SK-N-MC (cell line): ENCODE measurements around the gene CMTM1.
"Not testable (repeated sequence)": the region's sequence is repeated elsewhere in the genome, so short reads cannot be mapped to it uniquely, and the experiment has no call there.

ENCODE experiments used
- DNase-seq: peaks from one replicate; pipeline ENCODE4 v3.0.0-alpha.2; 2011; ENCODE audit warnings: low read depth, low spot score
- H3K27ac ChIP-seq: fragments of 200-600 bp; sonication (generic); 2 replicates; pipeline ENCODE4 v1.5.1; 2016; ENCODE audit warnings: mixed run types
- H3K36me3 ChIP-seq: fragments of 200-600 bp; sonication (generic); 2 replicates; pipeline ENCODE4 v1.6.1; 2017; ENCODE audit warnings: antibody characterized with exemption, low read length, mixed read lengths; ENCODE audit not compliant: insufficient read depth
- H3K4me3 ChIP-seq: fragments of 200-600 bp; sonication (generic); 2 replicates; pipeline ENCODE4 v1.5.1; 2016
- H3K9ac ChIP-seq: fragments of 200-600 bp; sonication (generic); 2 replicates; pipeline ENCODE4 v1.8.0; 2017; ENCODE audit warnings: mixed run types, mixed read lengths; ENCODE audit not compliant: insufficient read length
- H3K9me3 ChIP-seq: fragments of 200-600 bp; sonication (generic); 2 replicates; pipeline ENCODE4 v1.6.1; 2017; ENCODE audit warnings: low read depth, mild to moderate bottlenecking, antibody characterized with exemption, low read length, moderate library complexity, mixed read lengths
- EZH2 ChIP-seq: fragments of 200-600 bp; sonication (generic); IDR thresholded peaks from one replicate; pipeline ENCODE4 v1.6.1; 2017; ENCODE audit warnings: antibody characterized with exemption
- FOXP2 ChIP-seq: optimal IDR thresholded peaks from 2 replicates; pipeline ENCODE3; 2011; ENCODE audit warnings: mild to moderate bottlenecking, moderate library complexity; ENCODE audit not compliant: insufficient read depth; ENCODE audit errors: extremely low read length, control extremely low read depth
- POLR2AphosphoS5 ChIP-seq: IDR thresholded peaks from 2 replicates; pipeline ENCODE4 v1.6.1; 2012; ENCODE audit warnings: mild to moderate bottlenecking, low read depth, low read length, borderline replicate concordance

The CMTM1 gene

DNA sequence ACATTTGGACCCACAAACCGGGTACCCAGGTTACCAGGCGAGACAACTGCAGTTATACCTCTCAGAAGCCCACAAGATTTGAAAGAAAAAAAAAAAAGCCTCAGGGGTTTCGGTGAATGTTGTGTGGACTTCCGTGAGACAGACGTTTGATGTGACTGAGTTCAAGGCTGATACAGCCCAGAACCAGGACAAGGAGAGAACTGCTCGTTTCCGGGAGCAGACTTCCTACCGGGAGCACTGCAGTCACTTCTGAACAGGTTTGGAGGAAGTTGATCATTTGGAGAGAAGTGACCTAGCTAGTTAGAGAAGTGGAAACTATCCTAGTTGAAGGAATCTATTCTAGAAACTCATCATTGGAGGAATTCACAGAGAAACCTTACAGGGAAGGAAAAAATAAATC is 13.0 kb upstream of the CMTM1 start:
- Histone ChIP-seq H3K4me3 (peak overlapping the region; percentile 77), H3K9me3 (no peaks in the 10 kb centered on the region), H3K36me3 (no peaks in the 10 kb centered on the region), H3K27ac (no peak overlapping the region), H3K9ac (no peak overlapping the region)
- DNase-seq, result no peak
- TF ChIP-seq EZH2, result no peak
- TF ChIP-seq FOXP2, result no peak
- no peak for TF ChIP-seq POLR2AphosphoS5

DNA sequence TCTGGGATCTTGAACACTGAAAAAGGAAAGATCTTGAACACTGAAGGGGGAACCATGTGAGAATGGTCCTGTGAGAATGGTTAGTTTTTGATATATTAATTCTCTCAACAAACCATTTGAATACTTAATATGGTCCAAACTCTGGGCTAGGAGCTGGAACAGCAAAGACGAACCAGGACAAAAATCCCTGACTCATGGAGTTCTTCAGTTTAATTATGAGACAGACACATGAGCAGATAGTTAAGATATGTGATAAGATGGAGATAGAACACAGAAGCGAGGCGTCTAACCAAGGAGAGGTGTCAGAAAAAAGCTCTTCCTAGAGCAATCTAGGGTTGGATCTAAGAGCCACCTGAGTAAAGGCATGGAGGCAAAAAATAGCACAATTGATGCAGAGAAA is 12.2 kb upstream of the CMTM1 start:
- H3K9me3 ChIP-seq, result no peaks in the 10 kb centered on the region
- H3K27ac ChIP-seq, result no peak overlapping the region
- H3K4me3 ChIP-seq, result no peak overlapping the region; the same call in 1 of the 2 replicates
- no peak overlapping the region for H3K9ac ChIP-seq
- TF ChIP-seq FOXP2 (no peak), POLR2AphosphoS5 (no peak), EZH2 (no peak)
- H3K36me3 ChIP-seq, result no peaks in the 10 kb centered on the region
- DNase-seq, result no peak

DNA sequence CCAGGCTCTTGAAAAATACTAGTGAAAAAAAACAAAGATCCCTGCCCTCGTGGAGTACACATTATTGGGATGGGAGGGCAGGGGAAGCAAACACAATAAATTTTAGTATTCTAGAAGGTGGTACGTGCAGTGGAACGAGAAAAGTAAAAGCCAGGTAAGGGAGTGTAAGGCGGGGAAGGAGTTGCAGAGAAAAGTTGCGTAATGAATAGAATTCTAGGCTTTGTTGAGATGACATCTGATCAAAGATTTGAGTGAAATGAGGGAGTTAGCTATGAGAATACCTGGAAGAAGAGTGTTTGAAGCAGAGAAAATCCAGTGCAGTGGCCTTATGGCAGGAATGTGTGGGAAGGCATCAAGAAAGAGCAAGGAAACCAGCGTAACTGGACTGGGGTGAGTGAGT is 11.7 kb upstream of the CMTM1 start:
- H3K4me3 ChIP-seq, result no peak overlapping the region
- no peak for DNase-seq
- no peaks in the 10 kb centered on the region for H3K36me3 ChIP-seq
- no peak for TF ChIP-seq POLR2AphosphoS5
- TF ChIP-seq EZH2, result no peak
- TF ChIP-seq FOXP2, result no peak
- H3K27ac ChIP-seq, result no peak overlapping the region
- H3K9me3 ChIP-seq, result no peaks in the 10 kb centered on the region
- no peak overlapping the region for H3K9ac ChIP-seq

DNA sequence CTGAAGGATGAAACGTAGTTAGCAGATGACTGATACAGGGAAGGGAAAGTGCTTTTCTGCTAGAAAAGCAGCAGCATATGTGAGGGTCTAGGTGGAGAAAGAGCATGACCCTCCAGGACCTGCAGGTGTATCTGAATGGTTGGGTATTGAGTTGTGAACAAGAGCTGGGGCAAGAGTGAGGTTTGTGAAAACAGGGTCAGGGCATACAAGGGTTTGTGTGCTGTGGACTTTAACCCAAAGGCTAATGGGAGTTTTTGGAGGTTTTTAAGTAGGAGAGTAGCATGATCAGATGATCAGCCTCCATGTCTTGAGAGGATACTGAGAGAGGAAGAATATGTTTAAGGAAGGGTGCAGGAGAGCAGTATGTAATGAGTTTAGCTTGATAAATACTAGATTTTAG is 6.1 kb upstream of the CMTM1 start:
- Histone ChIP-seq H3K4me3 (no peak overlapping the region), H3K9ac (no peak overlapping the region), H3K36me3 (no peaks in the 10 kb centered on the region)

DNA sequence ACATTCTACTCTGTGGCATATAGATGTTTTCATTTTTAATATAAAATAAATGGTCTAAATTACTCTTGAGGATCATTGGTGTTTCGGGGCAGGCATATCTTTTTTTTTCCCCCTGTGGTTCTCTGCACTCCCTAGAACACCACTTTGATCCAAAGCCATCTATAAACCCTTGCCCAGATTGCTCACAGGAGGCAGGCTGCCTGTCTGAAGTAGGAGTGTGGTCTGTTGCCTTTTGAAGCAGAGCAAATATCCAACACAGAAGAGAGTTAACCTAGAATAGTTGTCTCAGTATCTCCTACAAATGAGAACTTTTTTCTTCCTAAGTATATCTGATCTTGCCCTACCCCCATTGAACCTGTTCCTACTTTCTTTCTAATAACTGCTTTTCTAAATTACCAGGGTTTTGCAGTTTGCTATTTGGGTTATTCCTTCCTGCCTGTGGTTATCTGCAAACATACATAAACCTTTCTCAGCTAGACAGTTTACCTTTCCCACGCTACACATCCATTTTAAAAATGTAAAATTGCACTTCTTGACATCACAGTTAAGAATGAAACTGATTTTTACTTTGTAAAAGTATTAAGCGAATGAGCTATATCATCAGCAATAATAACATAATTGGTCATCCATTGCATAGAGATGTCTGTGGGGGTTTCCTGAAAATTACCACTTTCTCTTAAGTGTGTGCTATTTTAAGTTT is 4.7 kb upstream of the CMTM1 start:
- no peaks in the 10 kb centered on the region for H3K9me3 ChIP-seq
- no peak overlapping the region for H3K4me3 ChIP-seq
- H3K27ac ChIP-seq, result no peak overlapping the region
- no peak overlapping the region for H3K9ac ChIP-seq
- DNase-seq, result no peak
- no peak for TF ChIP-seq EZH2
- TF ChIP-seq POLR2AphosphoS5, result no peak
- no peak for TF ChIP-seq FOXP2
- H3K36me3 ChIP-seq, result no peaks in the 10 kb centered on the region; the same call in 1 of the 2 replicates

More for the DNA sequence above, 6.1 kb upstream of the CMTM1 start:
- TF ChIP-seq FOXP2 (no peak), EZH2 (no peak), POLR2AphosphoS5 (no peak)
- no peak overlapping the region for H3K27ac ChIP-seq
- no peaks in the 10 kb centered on the region for H3K9me3 ChIP-seq
- no peak for DNase-seq

DNA sequence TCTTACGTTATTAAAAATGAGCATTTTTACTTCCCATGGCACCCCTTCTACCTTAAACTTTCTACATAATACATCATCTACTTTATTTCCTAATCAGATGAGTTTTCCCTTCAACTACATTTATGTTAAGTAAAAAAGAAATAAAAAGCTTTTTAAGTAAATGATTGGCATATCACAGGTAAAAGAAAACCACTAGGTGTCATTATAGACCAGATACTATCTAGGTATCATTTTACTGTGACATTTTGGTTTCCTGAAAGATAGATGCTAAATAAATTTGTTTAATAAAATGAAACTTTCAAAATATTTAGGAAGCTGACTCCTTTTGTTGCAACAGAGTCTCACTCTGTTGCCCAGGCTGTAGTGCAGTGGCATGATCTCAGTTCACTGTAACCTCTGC is 3.8 kb upstream of the CMTM1 start:
- TF ChIP-seq EZH2 (no peak), FOXP2 (no peak), POLR2AphosphoS5 (no peak)
- Histone ChIP-seq H3K27ac (no peak overlapping the region), H3K4me3 (no peak overlapping the region), H3K9ac (no peak overlapping the region), H3K36me3 (no peaks in the 10 kb centered on the region; the same call in 1 of the 2 replicates), H3K9me3 (no peaks in the 10 kb centered on the region)
- DNase-seq, result no peak

DNA sequence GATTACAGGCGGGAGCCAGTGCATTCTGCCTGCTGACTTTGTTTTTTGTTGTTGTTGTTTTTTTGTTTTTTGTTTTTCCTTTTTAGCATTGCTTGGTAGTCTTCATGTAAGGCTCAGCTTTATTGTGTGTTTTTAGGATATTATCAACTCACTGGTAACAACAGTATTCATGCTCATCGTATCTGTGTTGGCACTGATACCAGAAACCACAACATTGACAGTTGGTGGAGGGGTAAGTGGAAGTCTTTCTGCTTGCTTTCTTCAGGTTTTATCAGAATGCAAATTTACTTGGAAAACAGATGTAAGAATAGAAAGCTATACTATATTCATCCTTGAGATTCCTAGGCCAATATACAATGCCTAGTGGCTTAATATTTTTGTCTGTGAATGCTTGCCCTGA is 3.3 kb upstream of the CMTM1 start:
- Histone ChIP-seq H3K9ac (no peak overlapping the region), H3K27ac (no peak overlapping the region), H3K4me3 (no peak overlapping the region), H3K36me3 (no peaks in the 10 kb centered on the region; the same call in 1 of the 2 replicates), H3K9me3 (no peaks in the 10 kb centered on the region)
- TF ChIP-seq EZH2, result no peak
- no peak for TF ChIP-seq POLR2AphosphoS5
- no peak for TF ChIP-seq FOXP2
- no peak for DNase-seq

DNA sequence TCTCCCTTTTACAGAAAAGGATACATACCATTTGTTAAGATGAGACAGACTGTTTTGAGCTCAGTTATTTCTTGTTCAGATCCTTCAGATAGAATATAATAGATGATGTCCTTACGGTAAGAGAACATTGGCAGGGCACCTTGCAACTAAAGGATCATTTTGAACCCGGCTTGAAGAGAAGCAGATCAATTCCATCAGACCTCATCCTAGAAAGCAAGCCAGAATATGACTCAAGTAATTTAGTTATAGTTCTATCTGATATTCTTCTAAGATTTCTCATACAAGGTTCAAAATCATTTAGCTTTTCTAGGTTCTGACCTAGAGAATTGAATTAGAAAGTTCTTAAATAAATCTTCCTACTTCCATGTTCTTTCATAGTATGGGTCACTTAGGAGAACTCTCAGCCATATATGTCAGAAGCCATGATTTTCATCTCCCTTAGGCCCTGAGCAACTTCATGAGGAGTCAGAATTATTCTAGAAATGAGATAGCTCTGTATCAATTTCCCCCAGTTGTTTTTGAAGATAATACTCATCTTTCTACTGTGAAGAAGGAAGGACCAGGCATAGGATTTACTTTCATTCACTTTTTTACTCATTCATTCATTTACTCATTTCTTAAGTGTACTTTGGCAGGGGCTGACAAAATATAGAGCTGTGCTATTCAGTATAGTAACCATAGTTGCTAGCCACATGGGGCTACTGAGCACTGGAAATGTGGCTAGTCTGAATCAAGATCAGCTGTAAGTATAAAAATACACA is 2.5 kb upstream of the CMTM1 start:
- Histone ChIP-seq H3K4me3 (no peak overlapping the region), H3K9ac (no peak overlapping the region), H3K27ac (no peak overlapping the region), H3K36me3 (no peaks in the 10 kb centered on the region; the same call in 1 of the 2 replicates), H3K9me3 (no peaks in the 10 kb centered on the region)
- no peak for DNase-seq
- TF ChIP-seq EZH2 (no peak), POLR2AphosphoS5 (no peak), FOXP2 (no peak)

DNA sequence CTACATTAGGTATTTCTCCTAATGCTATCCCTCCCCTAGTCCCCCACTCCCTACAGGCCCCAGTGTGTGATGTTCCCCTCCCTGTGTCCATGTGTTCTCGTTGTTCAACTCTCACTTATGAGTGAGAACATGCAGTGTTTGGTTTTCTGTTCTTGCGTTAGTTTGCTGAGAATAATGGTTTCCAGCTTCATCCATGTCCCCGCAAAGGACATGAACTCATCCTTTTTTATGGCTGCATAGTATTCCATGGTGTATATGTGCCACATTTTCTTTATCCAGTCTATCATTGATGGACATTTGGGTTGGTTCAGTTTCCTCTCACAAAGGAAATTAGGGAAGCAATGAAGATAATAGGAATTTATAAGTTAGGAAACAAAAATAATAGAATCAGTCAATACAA is 1.0 kb downstream of the CMTM1 start:
- not testable (repeated sequence) for H3K27ac ChIP-seq, H3K9ac ChIP-seq, H3K9me3 ChIP-seq, H3K36me3 ChIP-seq, DNase-seq, H3K4me3 ChIP-seq
